Caco-2 (cell line): ENCODE data around the gene SELPLG. TPM values are rescaled to one million over a fixed set of nuclear protein-coding genes. Genes with fewer than 3 reads are reported as not detected.

Experiments used
- Bru-seq: library from RNA; stranded (reverse); fragments of 400-500 nt; gene quantifications from one replicate; lab custom pipeline; 2021; lab: Mats Ljungman, UMichigan
- BruChase-seq, 2 experiments: library from RNA; stranded (reverse); fragments of 400-500 nt; gene quantifications; one replicate each; lab custom pipeline; 2021; lab: Mats Ljungman, UMichigan
- BruUV-seq: library from RNA; stranded (reverse); fragments of 400-500 nt; replicated peaks from 2 replicates; lab custom pipeline; 2021; lab: Mats Ljungman, UMichigan
- CTCF ChIA-PET: fragments of 300-600 bp; sonication (Branson Sonifier 250); formaldehyde crosslinking; loops from one replicate; lab custom pipeline; 2022; ENCODE audit warnings: antibody characterized with exemption; lab: Charles Lee
- POLR2A ChIA-PET: fragments of 300-600 bp; sonication (Branson Sonifier 250); formaldehyde crosslinking; loops from one replicate; lab custom pipeline; 2022; ENCODE audit warnings: antibody characterized with exemption; lab: Charles Lee
- DNase-seq, 2 experiments: peaks; one replicate each; pipeline versions ENCODE4 v3.0.0 to v3.0.0-alpha.2; 2020 to 2022
- H3K27me3 ChIP-seq: replicated peaks from 2 replicates; pipeline ENCODE4 v1.6.0; 2011; ENCODE audit warnings: low read length; ENCODE audit not compliant: control insufficient read depth, insufficient read depth
- H3K36me3 ChIP-seq: 2 replicates; pipeline ENCODE4 v1.5.1; 2011; ENCODE audit warnings: low read length; ENCODE audit not compliant: control insufficient read depth, insufficient read depth
- H3K4me1 ChIP-seq: fragments of 250-450 bp; sonication (Bioruptor Pico); 2 replicates; pipeline ENCODE4 v1.5.1; 2020; ENCODE audit warnings: mild to moderate bottlenecking
- H3K4me3 ChIP-seq: 2 replicates; pipeline ENCODE4 v1.5.1; 2011; ENCODE audit warnings: low read depth, mild to moderate bottlenecking, control low read depth, low read length
- H3K9me3 ChIP-seq: fragments of 250-450 bp; sonication (Bioruptor Pico); 2 replicates; pipeline ENCODE4 v1.5.1; 2020; ENCODE audit warnings: mild to moderate bottlenecking, moderate library complexity
- H3K27ac Mint-ChIP-seq: one replicate; pipeline ENCODE4 v1.8.0; 2022; ENCODE audit warnings: mixed read lengths; ENCODE audit not compliant: unreplicated experiment
- H3K27me3 Mint-ChIP-seq: one replicate; pipeline ENCODE4 v1.8.0; 2022; ENCODE audit warnings: mixed read lengths; ENCODE audit not compliant: insufficient read depth, unreplicated experiment
- H3K36me3 Mint-ChIP-seq: one replicate; pipeline ENCODE4 v1.8.0; 2022; ENCODE audit warnings: mild to moderate bottlenecking, mixed read lengths; ENCODE audit not compliant: insufficient read depth, unreplicated experiment
- H3K4me1 Mint-ChIP-seq: one replicate; pipeline ENCODE4 v1.8.0; 2022; ENCODE audit warnings: low read depth, mixed read lengths; ENCODE audit not compliant: unreplicated experiment
- H3K4me3 Mint-ChIP-seq: one replicate; pipeline ENCODE4 v1.8.0; 2022; ENCODE audit warnings: mild to moderate bottlenecking, moderate library complexity, mixed read lengths; ENCODE audit not compliant: unreplicated experiment
- H3K9me3 Mint-ChIP-seq: one replicate; pipeline ENCODE4 v1.8.0; 2022; ENCODE audit warnings: mixed read lengths; ENCODE audit not compliant: unreplicated experiment
- CTCF ChIP-seq, 2 experiments: fragments of 200-600 bp in 1 of 2; IDR thresholded peaks; 1 replicate in 1 of 2; 2 replicates in 1 of 2; pipeline versions ENCODE4 v1.5.1 to v1.8.0; 2011 to 2022; ENCODE audit warnings: antibody characterized with exemption in 1 of 2, control low read depth in 1 of 2, inconsistent platforms in 1 of 2, low read depth in 1 of 2, low read length in 1 of 2, mild to moderate bottlenecking in 1 of 2, moderate library complexity in 1 of 2; ENCODE audit not compliant: insufficient read depth in 1 of 2, severe bottlenecking in 1 of 2, unreplicated experiment in 1 of 2
- intact Hi-C: fragments of 100-400 bp; cut with micrococcal nuclease; formaldehyde crosslinking; loops from one replicate; pipeline ENCODE4 v1.10.0; 2022; ENCODE audit not compliant: unreplicated experiment
- long read RNA-seq: library from polyadenylated mRNA; stranded (forward); transcript quantifications from one replicate; pipeline ENCODE4 v2.0.0, GENCODE V29; 2022
- total RNA-seq: library from RNA; stranded (reverse); gene quantifications from 2 replicates; pipeline ENCODE4 v1.2.3, GENCODE V29; 2022

The SELPLG gene
- total RNA-seq (0.23 and 0.44 TPM in 2 replicates), Bru-seq, nascent RNA (percentile 21 among the genes with signal in this experiment), BruChase-seq, experiment 1, labeled RNA remaining after a 2-hour chase (percentile 32 among the genes with signal in this experiment), BruChase-seq, experiment 2, labeled RNA remaining after a 6-hour chase (percentile 34 among the genes with signal in this experiment)
- long read RNA-seq, result 0 reads

- POLR2A ChIA-PET, result no interaction called here
- peaks cover 6% of the 10 kb centered on the region for H3K4me1 Mint-ChIP-seq
- no peak for TF ChIP-seq CTCF (IDR thresholded peaks at IDR 0.05; ENCODE audit: insufficient read depth in 1 of 2, low read depth in 1 of 2, low read length in 1 of 2, severe bottlenecking in 1 of 2, unreplicated experiment in 1 of 2)
- H3K4me3 ChIP-seq, result no peak within 1 kb of the TSS
- H3K4me3 Mint-ChIP-seq, result no peak within 1 kb of the TSS
- no peaks in the 10 kb centered on the region for H3K36me3 ChIP-seq
- peaks cover 6% of the 10 kb centered on the region for H3K36me3 Mint-ChIP-seq
- BruUV-seq, result no TSS peak
- H3K27ac Mint-ChIP-seq, result no peak within 1 kb of the TSS
- no peaks in the 10 kb centered on the region for H3K27me3 ChIP-seq
- CTCF ChIA-PET, result no interaction called here
- intact Hi-C loops, result no loop called here
- peak in 1 of 2 experiments; percentile 19 for DNase-seq
- H3K9me3 ChIP-seq, result no peaks in the 10 kb centered on the region
- H3K9me3 Mint-ChIP-seq, result no peaks in the 10 kb centered on the region
- no peaks in the 10 kb centered on the region; the same call in 1 of the 2 replicates for H3K4me1 ChIP-seq
- no peaks in the 10 kb centered on the region for H3K27me3 Mint-ChIP-seq
Measured at GRCh38 chr12:108633534-108634248, at the start of gene SELPLG. Gene SELPLG, minus strand, starts transcription at chr12:108633894. Its CDS starts 9,587 bp downstream, at chr12:108624307.

- Mint-ChIP-seq H3K27me3 (no peaks in the 10 kb centered on the region), H3K4me1 (peaks cover 38% of the 10 kb centered on the region), H3K27ac (no peak overlapping the region), H3K4me3 (no peak overlapping the region), H3K36me3 (peaks cover 34% of the 10 kb centered on the region), H3K9me3 (no peaks in the 10 kb centered on the region)
- no peaks in the 10 kb centered on the region; the same call in 1 of the 2 replicates for H3K36me3 ChIP-seq
- H3K9me3 ChIP-seq, result no peaks in the 10 kb centered on the region
- no TSS peak for BruUV-seq
- TF ChIP-seq CTCF (IDR thresholded peaks at IDR 0.05; ENCODE audit: insufficient read depth in 1 of 2, low read depth in 1 of 2, low read length in 1 of 2, severe bottlenecking in 1 of 2, unreplicated experiment in 1 of 2), result no peak
- no peak overlapping the region for H3K4me3 ChIP-seq
- intact Hi-C loops, result loop anchor here (5.0 kb wide), 1 partner anchor 121 kb away; no protein-coding TSS in a partner anchor
- ChIA-PET POLR2A (no interaction called here), CTCF (no interaction called here)
- no peaks in the 10 kb centered on the region for H3K27me3 ChIP-seq
- H3K4me1 ChIP-seq, result peaks cover 31% of the 10 kb centered on the region
- DNase-seq, result no peak
Measured at GRCh38 chr12:108681317-108681716, 47.6 kb upstream of the SELPLG start.

GRCh38 chr12:108679106-108679681 lies 45.5 kb upstream of the SELPLG start:
- Histone ChIP-seq H3K4me3 (no peak overlapping the region), H3K36me3 (no peaks in the 10 kb centered on the region; the same call in 1 of the 2 replicates), H3K27me3 (no peaks in the 10 kb centered on the region), H3K4me1 (peaks cover 12% of the 10 kb centered on the region), H3K9me3 (no peaks in the 10 kb centered on the region)
- Mint-ChIP-seq H3K4me1 (peaks cover 38% of the 10 kb centered on the region), H3K27ac (no peak overlapping the region), H3K4me3 (no peak overlapping the region), H3K36me3 (peaks cover 52% of the 10 kb centered on the region), H3K9me3 (no peaks in the 10 kb centered on the region), H3K27me3 (no peaks in the 10 kb centered on the region)
- TF ChIP-seq CTCF (IDR thresholded peaks at IDR 0.05; ENCODE audit: insufficient read depth in 1 of 2, low read depth in 1 of 2, low read length in 1 of 2, severe bottlenecking in 1 of 2, unreplicated experiment in 1 of 2), result no peak
- POLR2A ChIA-PET, result no interaction called here
- BruUV-seq, result no TSS peak
- DNase-seq, result no peak
- intact Hi-C loops, result no loop called here
- CTCF ChIA-PET, result no interaction called here
